Neural progenitor cell (in vitro differentiated cells): Measurements from ENCODE around the gene TAOK1. TPM values are rescaled to one million over a fixed set of nuclear protein-coding genes. Genes with fewer than 3 reads are reported as not detected.

ENCODE experiments used
- DNase-seq: peaks from one replicate; pipeline ENCODE4 v3.0.0-alpha.2; 2016; ENCODE audit warnings: low spot score
- H2AFZ ChIP-seq: fragments of 200-600 bp; sonication (generic); replicated peaks from 2 replicates; pipeline ENCODE4 v1.6.1; 2016; ENCODE audit warnings: antibody characterized with exemption
- H3F3A ChIP-seq: fragments of 200-600 bp; sonication (generic); 2 replicates; pipeline ENCODE4 v1.6.1; 2016; ENCODE audit warnings: antibody characterized with exemption, low read depth
- H3K27ac ChIP-seq: fragments of 200-600 bp; sonication (generic); 2 replicates; pipeline ENCODE4 v1.5.1; 2016; ENCODE audit warnings: mild to moderate bottlenecking
- H3K27me3 ChIP-seq: fragments of 200-600 bp; sonication (generic); 2 replicates; pipeline ENCODE4 v1.6.1; 2016; ENCODE audit warnings: mild to moderate bottlenecking, moderate library complexity
- H3K36me3 ChIP-seq: fragments of 200-600 bp; sonication (generic); 2 replicates; pipeline ENCODE4 v1.5.1; 2016
- H3K4me1 ChIP-seq: fragments of 200-600 bp; sonication (generic); 2 replicates; pipeline ENCODE4 v1.6.1; 2016; ENCODE audit warnings: mixed run types
- H3K4me2 ChIP-seq: fragments of 200-600 bp; sonication (generic); 2 replicates; pipeline ENCODE4 v1.6.1; 2016
- H3K4me3 ChIP-seq: fragments of 200-600 bp; sonication (generic); 2 replicates; pipeline ENCODE4 v1.5.1; 2016
- H3K79me2 ChIP-seq: fragments of 200-600 bp; sonication (generic); 2 replicates; pipeline ENCODE4 v1.6.1; 2016; ENCODE audit warnings: low read depth
- H3K9ac ChIP-seq: fragments of 200-600 bp; sonication (generic); 2 replicates; pipeline ENCODE4 v1.6.1; 2016
- H3K9me3 ChIP-seq: fragments of 200-600 bp; sonication (generic); 2 replicates; pipeline ENCODE4 v1.5.1; 2016; ENCODE audit warnings: low read depth
- H4K20me1 ChIP-seq: fragments of 200-600 bp; sonication (generic); 2 replicates; pipeline ENCODE4 v1.6.1; 2016; ENCODE audit warnings: low read depth
- H3K27ac Mint-ChIP-seq: 3 replicates; pipeline ENCODE4 v1.8.0; 2021; ENCODE audit warnings: mixed read lengths
- H3K27me3 Mint-ChIP-seq: 2 replicates; pipeline ENCODE4 v1.8.0; 2022; ENCODE audit warnings: low read depth, mild to moderate bottlenecking, inconsistent platforms, moderate library complexity, mixed read lengths; ENCODE audit not compliant: insufficient read depth
- H3K36me3 Mint-ChIP-seq: 3 replicates; pipeline ENCODE4 v1.8.0; 2021; ENCODE audit warnings: mixed read lengths
- H3K4me1 Mint-ChIP-seq: 3 replicates; pipeline ENCODE4 v1.8.0; 2021; ENCODE audit warnings: mixed read lengths
- H3K4me3 Mint-ChIP-seq: 3 replicates; pipeline ENCODE4 v1.8.0; 2021; ENCODE audit warnings: mild to moderate bottlenecking, moderate library complexity, mixed read lengths
- H3K9me3 Mint-ChIP-seq: 3 replicates; pipeline ENCODE4 v1.8.0; 2020; ENCODE audit warnings: mixed read lengths
- CTCF ChIP-seq: fragments of 200-600 bp; sonication (generic); IDR thresholded peaks from 2 replicates; pipeline ENCODE4 v1.5.1; 2017; ENCODE audit warnings: antibody characterized with exemption, mild to moderate bottlenecking
- EZH2 ChIP-seq: fragments of 200-600 bp; sonication (generic); IDR thresholded peaks from 2 replicates; pipeline ENCODE4 v1.6.1; 2017; ENCODE audit warnings: antibody characterized with exemption, mild to moderate bottlenecking, moderate library complexity
- EZH2phosphoT487 ChIP-seq: fragments of 200-600 bp; sonication (generic); IDR thresholded peaks from 2 replicates; pipeline ENCODE4 v1.6.1; 2017; ENCODE audit warnings: antibody characterized with exemption
- total RNA-seq: library from RNA; depleted of rRNA; stranded (reverse); fragments of >200 nt; gene quantifications from 2 replicates; pipeline ENCODE4 v1.2.3, GENCODE V29; 2015; ENCODE audit warnings: low replicate concordance

Gene TAOK1
- total RNA-seq, 1 donor from 2014 or later = 125 TPM

- Histone ChIP-seq H4K20me1 (no peaks in the 10 kb centered on the region), H3K79me2 (no peaks in the 10 kb centered on the region), H3K36me3 (peaks cover 36% of the 10 kb centered on the region), H3K9me3 (no peaks in the 10 kb centered on the region), H3K27me3 (no peaks in the 10 kb centered on the region), H3K9ac (no peak overlapping the region), H3F3A (peaks cover 9% of the 10 kb centered on the region), H2AFZ (no peak overlapping the region), H3K27ac (no peak overlapping the region), H3K4me3 (no peak overlapping the region), H3K4me1 (no peaks in the 10 kb centered on the region), H3K4me2 (no peak overlapping the region)
- H3K36me3 Mint-ChIP-seq = peaks cover 26% of the 10 kb centered on the region
- H3K9me3 Mint-ChIP-seq = no peaks in the 10 kb centered on the region
- TF ChIP-seq EZH2phosphoT487 = no peak
- no peak for TF ChIP-seq CTCF
- no peak for TF ChIP-seq EZH2
- H3K27ac Mint-ChIP-seq = no peak overlapping the region
- H3K27me3 Mint-ChIP-seq = peaks cover 2% of the 10 kb centered on the region
- H3K4me3 Mint-ChIP-seq = no peak overlapping the region
- no peaks in the 10 kb centered on the region for H3K4me1 Mint-ChIP-seq
- DNase-seq = no peak
These were observed 124.6 kb downstream of the TAOK1 start for GRCh38 chr17:29514792-29515191.

GRCh38 chr17:29518359-29518758 is 128.2 kb downstream of the TAOK1 start:
- H3K4me2 ChIP-seq = no peak overlapping the region
- H2AFZ ChIP-seq = no peak overlapping the region
- H3K9ac ChIP-seq = no peak overlapping the region
- no peaks in the 10 kb centered on the region for H4K20me1 ChIP-seq
- no peak overlapping the region for H3K4me3 Mint-ChIP-seq
- peaks cover 9% of the 10 kb centered on the region for H3F3A ChIP-seq
- DNase-seq = no peak
- H3K4me1 ChIP-seq = no peaks in the 10 kb centered on the region
- H3K27ac ChIP-seq = no peak overlapping the region
- no peaks in the 10 kb centered on the region for H3K27me3 ChIP-seq
- H3K36me3 Mint-ChIP-seq = peaks cover 34% of the 10 kb centered on the region
- H3K4me3 ChIP-seq = no peak overlapping the region
- H3K27ac Mint-ChIP-seq = no peak overlapping the region
- H3K27me3 Mint-ChIP-seq = peaks cover 2% of the 10 kb centered on the region
- no peaks in the 10 kb centered on the region for H3K4me1 Mint-ChIP-seq
- H3K9me3 ChIP-seq = no peaks in the 10 kb centered on the region
- H3K9me3 Mint-ChIP-seq = no peaks in the 10 kb centered on the region
- TF ChIP-seq EZH2 (no peak), EZH2phosphoT487 (no peak), CTCF (no peak)
- no peaks in the 10 kb centered on the region for H3K79me2 ChIP-seq
- H3K36me3 ChIP-seq = peaks cover 24% of the 10 kb centered on the region

GRCh38 chr17:29524692-29525091 is 134.5 kb downstream of the TAOK1 start:
- H3K36me3 Mint-ChIP-seq = peaks cover 29% of the 10 kb centered on the region
- DNase-seq = no peak

More at GRCh38 chr17:29524692-29525091, 134.5 kb downstream of the TAOK1 start:
- H3K27ac ChIP-seq = no peak overlapping the region
- H2AFZ ChIP-seq = no peak overlapping the region
- no peaks in the 10 kb centered on the region for H3K4me1 Mint-ChIP-seq
- H3K4me3 ChIP-seq = no peak overlapping the region
- H3K9me3 ChIP-seq = no peaks in the 10 kb centered on the region
- no peaks in the 10 kb centered on the region for H3K79me2 ChIP-seq
- no peaks in the 10 kb centered on the region for H3F3A ChIP-seq
- H3K27me3 Mint-ChIP-seq = no peaks in the 10 kb centered on the region
- H3K27ac Mint-ChIP-seq = no peak overlapping the region
- no peak for TF ChIP-seq CTCF
- no peak for TF ChIP-seq EZH2
- TF ChIP-seq EZH2phosphoT487 = no peak
- no peaks in the 10 kb centered on the region for H3K4me1 ChIP-seq
- no peaks in the 10 kb centered on the region for H4K20me1 ChIP-seq
- no peaks in the 10 kb centered on the region for H3K9me3 Mint-ChIP-seq
- peaks cover 4% of the 10 kb centered on the region for H3K36me3 ChIP-seq
- no peak overlapping the region for H3K4me3 Mint-ChIP-seq
- H3K9ac ChIP-seq = no peak overlapping the region
- no peak overlapping the region for H3K4me2 ChIP-seq
- H3K27me3 ChIP-seq = no peaks in the 10 kb centered on the region
